Spleen (tissue), 11 donors: Measurements from ENCODE around the gene RGR. TPM values are rescaled to one million over a fixed set of nuclear protein-coding genes. Genes with fewer than 3 reads are reported as not detected.

Experiments used
- DNase-seq: peaks from one replicate; pipeline ENCODE4 v3.0.0-alpha.2; 2020
- H3K27ac ChIP-seq, 8 donors: fragments of 200-600 bp; sonication (generic) in 7 of 8; 1 replicate in 4 of 8; 2 replicates in 4 of 8; pipeline versions ENCODE4 v1.5.0 to v1.8.0; 2016 to 2021; ENCODE audit warnings: inconsistent platforms in 4 of 8, mild to moderate bottlenecking in 4 of 8, moderate library complexity in 1 of 8
- H3K27me3 ChIP-seq, 7 donors: fragments of 200-600 bp; sonication (generic) in 6 of 7; replicated peaks in 1 of 7; 1 replicate in 4 of 7; 2 replicates in 3 of 7; pipeline versions ENCODE4 v1.5.0 to v1.8.0; 2016 to 2021; ENCODE audit warnings: inconsistent platforms in 3 of 7, mild to moderate bottlenecking in 1 of 7
- H3K36me3 ChIP-seq, 6 donors: fragments of 200-600 bp; sonication (generic) in 5 of 6; 1 replicate in 4 of 6; 2 replicates in 2 of 6; pipeline versions ENCODE4 v1.5.0 to v1.8.0; 2016 to 2021; ENCODE audit warnings: inconsistent platforms in 2 of 6
- H3K4me1 ChIP-seq, 6 donors: fragments of 200-600 bp; sonication (generic) in 5 of 6; 1 replicate in 3 of 6; 2 replicates in 3 of 6; pipeline versions ENCODE4 v1.5.0 to v1.8.0; 2016 to 2021; ENCODE audit warnings: inconsistent platforms in 3 of 6
- H3K4me3 ChIP-seq, 8 donors: fragments of 200-600 bp; sonication (generic) in 7 of 8; 1 replicate in 4 of 8; 2 replicates in 4 of 8; pipeline versions ENCODE4 v1.5.0 to v1.8.0; 2016 to 2021; ENCODE audit warnings: inconsistent platforms in 4 of 8, mild to moderate bottlenecking in 4 of 8, moderate library complexity in 2 of 8
- H3K9me3 ChIP-seq, 8 donors: fragments of 200-600 bp; sonication (generic) in 7 of 8; 1 replicate in 4 of 8; 2 replicates in 4 of 8; pipeline versions ENCODE4 v1.5.0 to v1.8.0; 2016 to 2021; ENCODE audit warnings: inconsistent platforms in 4 of 8
- CTCF ChIP-seq, 11 experiments: fragments of 200-600 bp in 7 of 11; fragments of 450-650 bp in 4 of 11; sonication (generic) in 4 of 11; IDR thresholded peaks in 8 of 11; conservative IDR thresholded peaks in 3 of 11; 1 replicate in 7 of 11; 2 replicates in 4 of 11; pipeline versions ENCODE4 v1.4.0 to v1.8.0; 2016 to 2021; ENCODE audit warnings: antibody characterized with exemption in 11 of 11, inconsistent platforms in 4 of 11, mild to moderate bottlenecking in 1 of 11
- POLR2A ChIP-seq, 3 donors: fragments of 450-650 bp; IDR thresholded peaks; one replicate each; pipeline ENCODE4 v1.5.1; 2017; ENCODE audit warnings: antibody characterized with exemption in 3 of 3, mild to moderate bottlenecking in 1 of 3
- POLR2AphosphoS5 ChIP-seq, 3 donors: sonication (generic); formaldehyde crosslinking; IDR thresholded peaks; one replicate each; pipeline ENCODE4 v1.5.1; 2017; ENCODE audit warnings: antibody characterized with exemption in 3 of 3
- WGBS, 5 donors: extraction: QIAGEN DNeasy Blood & Tissue Kit in 3 of 5; methylation state at CpG; one replicate each; pipeline versions ENCODE4 v1.1.5 to v1.1.7; 2013 to 2018; 5-methylcytosine and 5-hydroxymethylcytosine counted together
- intact Hi-C: fragments of 100-400 bp; cut with DNase I; formaldehyde crosslinking; loops from one replicate; pipeline ENCODE4 v1.15.0; 2023; ENCODE audit warnings: low total_unique reads
- polyA plus RNA-seq, 3 donors: library from polyadenylated mRNA; stranded (reverse); fragments of 200-250 nt; gene quantifications; one replicate each; pipeline ENCODE4 v1.2.1, GENCODE V29; 2013
- total RNA-seq, 7 donors: library from RNA; depleted of rRNA in 3 of 7; stranded (reverse); fragments of >200 nt in 3 of 7; fragmentation: NEBNext Ultra II Directional in 4 of 7; extraction: Animal tissue kit (Norgen Biotek cat#: 25700) in 4 of 7; gene quantifications; one replicate each; pipeline versions ENCODE4 v1.1.0 to v1.2.1, GENCODE V29; 2016 to 2021
- donor health status: healthy with polysubstance abuse.
- donor health status: DM: no; HTN: no; CAD: no; lungs with moderate emphysema.
- donor health status: DM: no; HTN: no; CAD: no.
- donor health status: Bipolar disorder and iron deficiency.
- donor health status: healthy.
- donor health status: DM: no; HTN: no; CAD: no.
- donor health status: DM: yes; HTN: yes; CAD: no.

The RGR gene
- total and polyA plus RNA-seq, 10 donors, result not detected

DNA sequence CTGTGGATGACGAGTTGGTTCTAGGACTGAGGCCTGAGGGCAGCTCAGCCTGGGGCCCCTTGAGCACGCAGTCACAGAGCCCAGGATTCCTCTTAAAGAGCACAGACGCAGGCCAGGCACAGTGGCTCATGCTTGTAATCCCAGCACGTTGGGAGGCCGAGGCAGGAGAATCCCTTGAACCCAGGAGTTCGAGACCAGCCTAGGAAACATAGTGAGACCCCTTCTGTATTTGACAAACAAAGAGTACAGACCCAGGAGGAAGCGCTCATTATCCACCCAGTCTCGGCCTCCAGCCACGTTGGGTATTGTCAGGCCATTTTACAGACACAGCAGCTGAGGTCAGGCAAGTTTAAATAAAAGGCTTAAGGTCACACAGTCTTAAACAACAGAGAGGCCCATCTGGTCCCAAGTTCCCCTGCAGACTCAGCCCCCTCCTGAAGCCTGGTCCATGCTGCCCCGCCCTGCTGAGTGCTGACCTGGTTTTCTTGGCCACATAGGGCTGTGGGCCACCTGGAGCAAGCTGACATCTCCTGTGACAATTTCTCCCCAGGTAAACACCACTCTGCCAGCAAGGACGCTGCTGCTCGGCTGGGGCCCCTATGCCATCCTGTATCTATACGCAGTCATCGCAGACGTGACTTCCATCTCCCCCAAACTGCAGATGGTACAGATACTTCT lies 12.6 kb downstream of the RGR start:
- intact Hi-C loops, result no loop called here
- H3K4me3 ChIP-seq, result no peak overlapping the region
- H3K4me1 ChIP-seq, result no peaks in the 10 kb centered on the region
- no peak for DNase-seq
- H3K36me3 ChIP-seq, result no peaks in the 10 kb centered on the region
- no peak overlapping the region for H3K27ac ChIP-seq
- TF ChIP-seq CTCF (IDR thresholded peaks at IDR 0.05 in 8 of 11, conservative IDR thresholded peaks at IDR 0.05 in 3 of 11), result peak in 2 of 11 experiments; percentile 3 to 7
- TF ChIP-seq POLR2AphosphoS5 (IDR thresholded peaks at IDR 0.05), result no peak
- TF ChIP-seq POLR2A (IDR thresholded peaks at IDR 0.05), result no peak
- WGBS, 5 donors, result 65 to 83% (median 76%) methylated on average over 10 to 15 of the region's 15 CpGs
- peaks cover 0 to 67% (median 2%) of the 10 kb centered on the region in 7 donors for H3K27me3 ChIP-seq
- H3K9me3 ChIP-seq, result no peaks in the 10 kb centered on the region

DNA sequence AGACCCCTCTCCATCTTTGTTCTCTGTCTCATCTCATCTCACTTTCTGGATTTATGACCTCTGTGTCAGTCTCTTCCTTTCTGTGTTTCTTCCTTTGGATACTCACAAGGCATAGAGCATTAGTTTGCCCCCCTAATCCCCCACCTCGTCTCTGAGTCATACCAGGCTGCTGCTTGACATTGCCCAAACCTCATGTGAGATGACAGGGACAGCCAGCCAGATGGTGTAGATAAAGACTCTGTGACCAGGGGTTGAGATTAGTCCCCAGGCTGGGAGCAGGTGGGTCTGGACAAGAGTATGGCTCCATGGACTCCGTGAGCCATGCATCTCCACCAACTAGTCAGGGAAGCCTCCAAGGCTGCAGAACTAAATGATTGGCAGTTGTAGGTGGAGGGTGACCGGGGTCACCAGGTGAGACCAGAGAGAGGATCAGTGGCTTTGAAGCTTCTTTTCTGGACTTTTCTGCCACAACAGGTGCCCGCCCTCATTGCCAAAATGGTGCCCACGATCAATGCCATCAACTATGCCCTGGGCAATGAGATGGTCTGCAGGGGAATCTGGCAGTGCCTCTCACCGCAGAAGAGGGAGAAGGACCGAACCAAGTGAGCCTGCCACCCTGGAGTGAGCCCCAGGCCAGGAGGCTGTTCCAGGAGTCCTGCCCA lies 13.3 kb downstream of the RGR start:
- Histone ChIP-seq H3K4me1 (no peaks in the 10 kb centered on the region), H3K9me3 (no peaks in the 10 kb centered on the region), H3K27ac (no peak overlapping the region), H3K36me3 (no peaks in the 10 kb centered on the region), H3K4me3 (no peak overlapping the region), H3K27me3 (peaks cover 0 to 69% (median 2%) of the 10 kb centered on the region in 7 donors)
- intact Hi-C loops, result no loop called here
- WGBS, 5 donors, result 79 to 88% (median 83%) methylated on average over 5 to 7 of the region's 7 CpGs
- no peak for DNase-seq
- TF ChIP-seq CTCF (IDR thresholded peaks at IDR 0.05 in 8 of 11, conservative IDR thresholded peaks at IDR 0.05 in 3 of 11), result no peak
- no peak for TF ChIP-seq POLR2A (IDR thresholded peaks at IDR 0.05)
- TF ChIP-seq POLR2AphosphoS5 (IDR thresholded peaks at IDR 0.05), result no peak

GRCh38 chr10:84261236-84261915 lies 16.5 kb downstream of the RGR start:
- WGBS, 5 donors, result 76 to 95% (median 77%) methylated on average over 6 to 7 of the region's 7 CpGs
- Histone ChIP-seq H3K4me3 (no peak overlapping the region), H3K36me3 (no peaks in the 10 kb centered on the region), H3K4me1 (peaks cover 0 to 5% (median 2%) of the 10 kb centered on the region in 6 donors), H3K9me3 (no peaks in the 10 kb centered on the region), H3K27ac (no peak overlapping the region), H3K27me3 (peaks cover 0 to 57% (median 2%) of the 10 kb centered on the region in 7 donors)
- no peak for TF ChIP-seq POLR2A (IDR thresholded peaks at IDR 0.05)
- TF ChIP-seq CTCF (IDR thresholded peaks at IDR 0.05 in 8 of 11, conservative IDR thresholded peaks at IDR 0.05 in 3 of 11), result no peak
- intact Hi-C loops, result no loop called here
- DNase-seq, result no peak
